Peyer's patch (tissue), 4 donors: ENCODE measurements around the gene PRIMA1.

ENCODE experiments used
- POLR2A ChIP-seq, 2 donors: fragments of 450-650 bp; IDR thresholded peaks; one replicate each; pipeline ENCODE4 v1.5.1; 2017; ENCODE audit warnings: antibody characterized with exemption in 2 of 2, mild to moderate bottlenecking in 2 of 2, moderate library complexity in 2 of 2
- TF ChIP-seq, protein P1 (sequence below), 6 experiments: fragments of 450-650 bp in 4 of 6; fragments of 200-600 bp in 2 of 6; sonication (generic) in 1 of 6; IDR thresholded peaks; one replicate each; pipeline ENCODE4 v1.5.1; 2017 to 2019; ENCODE audit warnings: antibody characterized with exemption in 6 of 6, mild to moderate bottlenecking in 3 of 6, moderate library complexity in 1 of 6

DNA sequence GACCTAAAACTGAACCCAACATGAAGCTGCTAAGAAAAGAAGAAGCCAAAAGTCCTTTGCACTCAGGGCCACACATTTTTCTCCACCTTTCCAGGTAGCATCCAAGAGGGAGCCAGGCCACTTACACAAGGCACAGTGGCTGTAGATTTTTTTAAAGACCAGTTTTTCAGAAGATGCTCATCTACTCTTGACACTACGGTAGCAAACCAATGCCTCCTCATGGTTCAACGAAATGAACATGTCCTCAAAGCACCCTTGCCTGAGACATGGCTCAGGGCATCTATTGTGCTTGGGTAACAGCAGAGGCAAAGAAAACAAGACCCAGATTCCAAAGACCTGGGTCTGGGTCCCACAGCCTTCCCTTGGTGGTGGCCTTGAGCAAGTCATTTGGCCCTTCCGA is 22.3 kb downstream of the PRIMA1 start:
- TF ChIP-seq, protein P1, sequence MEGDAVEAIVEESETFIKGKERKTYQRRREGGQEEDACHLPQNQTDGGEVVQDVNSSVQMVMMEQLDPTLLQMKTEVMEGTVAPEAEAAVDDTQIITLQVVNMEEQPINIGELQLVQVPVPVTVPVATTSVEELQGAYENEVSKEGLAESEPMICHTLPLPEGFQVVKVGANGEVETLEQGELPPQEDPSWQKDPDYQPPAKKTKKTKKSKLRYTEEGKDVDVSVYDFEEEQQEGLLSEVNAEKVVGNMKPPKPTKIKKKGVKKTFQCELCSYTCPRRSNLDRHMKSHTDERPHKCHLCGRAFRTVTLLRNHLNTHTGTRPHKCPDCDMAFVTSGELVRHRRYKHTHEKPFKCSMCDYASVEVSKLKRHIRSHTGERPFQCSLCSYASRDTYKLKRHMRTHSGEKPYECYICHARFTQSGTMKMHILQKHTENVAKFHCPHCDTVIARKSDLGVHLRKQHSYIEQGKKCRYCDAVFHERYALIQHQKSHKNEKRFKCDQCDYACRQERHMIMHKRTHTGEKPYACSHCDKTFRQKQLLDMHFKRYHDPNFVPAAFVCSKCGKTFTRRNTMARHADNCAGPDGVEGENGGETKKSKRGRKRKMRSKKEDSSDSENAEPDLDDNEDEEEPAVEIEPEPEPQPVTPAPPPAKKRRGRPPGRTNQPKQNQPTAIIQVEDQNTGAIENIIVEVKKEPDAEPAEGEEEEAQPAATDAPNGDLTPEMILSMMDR (IDR thresholded peaks at IDR 0.05): no peak
- TF ChIP-seq POLR2A (IDR thresholded peaks at IDR 0.05): no peak
